Measurements from ENCODE around the gene SH3GLB1. TPM values are rescaled to one million over a fixed set of nuclear protein-coding genes. Genes with fewer than 3 reads are reported as not detected.

The SH3GLB1 gene
- total and polyA plus RNA-seq, 2 donors (not counting 3 experiments of a cell fraction or from before 2014, with no cell fraction given): 43.7 to 140 TPM

- BruUV-seq (replicated peaks): TSS peak; percentile 67
- Histone ChIP-seq H2AFZ (ENCODE audit: low read depth, low read length) (peak overlapping the region; percentile 53), H3K4me2 (ENCODE audit: insufficient read depth, low read length) (peak overlapping the region; percentile 93), H3K4me1 (ENCODE audit: control insufficient read depth, extremely low read depth, insufficient read depth, low read length) (peaks cover 42% of the 10 kb centered on the region), H3K79me2 (ENCODE audit: control insufficient read depth, insufficient read depth, low read length) (no peaks in the 10 kb centered on the region), H3K27me3 (ENCODE audit: control insufficient read depth in 2 of 2, insufficient read depth in 2 of 2, low read length in 2 of 2) (no peaks in the 10 kb centered on the region), H3K27ac (ENCODE audit: insufficient read depth, low read depth, low read length) (peak overlapping the region; percentile 81), H3K9me3 (replicated peaks; ENCODE audit: control insufficient read depth, insufficient read depth, low read length) (no peaks in the 10 kb centered on the region), H3K9ac (replicated peaks; ENCODE audit: extremely low read depth, insufficient read depth, low read length) (peak overlapping the region; percentile 62), H3K4me3 (replicated peaks in 1 of 3; ENCODE audit: insufficient read depth in 1 of 3, low read depth in 1 of 3, low read length in 3 of 3) (peak overlapping the region in 1 of 3 experiments; percentile 50), H4K20me1 (replicated peaks; ENCODE audit: control insufficient read depth, extremely low read depth, insufficient read depth, low read length) (no peaks in the 10 kb centered on the region), H3K9me1 (replicated peaks; ENCODE audit: control insufficient read depth, extremely low read depth, insufficient read depth, low read length) (no peaks in the 10 kb centered on the region), H3K36me3 (ENCODE audit: control insufficient read depth in 2 of 2, extremely low read depth in 1 of 2, insufficient read depth in 2 of 2, low read length in 2 of 2) (no peaks in the 10 kb centered on the region)
- intact Hi-C loops (cut with micrococcal nuclease): loop anchor here (2.0 kb wide), 2 partner anchors 70 to 78 kb away; partner anchors contain the start of gene SH3GLB1
- FAIRE-seq: peak; percentile 93
- peak; percentile 71 for TF ChIP-seq FOS (IDR thresholded peaks at IDR 0.05; ENCODE audit: borderline replicate concordance, insufficient read depth, low read length)
- TF ChIP-seq POLR2AphosphoS5 (IDR thresholded peaks at IDR 0.05; ENCODE audit: insufficient read depth, low read depth, low read length): peak; percentile 79
- TF ChIP-seq GATA2 (IDR thresholded peaks at IDR 0.05; ENCODE audit: insufficient read depth, insufficient read length, low read depth, low read length): peak; percentile 81
- TF ChIP-seq, protein P1, sequence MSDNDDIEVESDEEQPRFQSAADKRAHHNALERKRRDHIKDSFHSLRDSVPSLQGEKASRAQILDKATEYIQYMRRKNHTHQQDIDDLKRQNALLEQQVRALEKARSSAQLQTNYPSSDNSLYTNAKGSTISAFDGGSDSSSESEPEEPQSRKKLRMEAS (IDR thresholded peaks at IDR 0.05; ENCODE audit: insufficient read depth, insufficient read length): no peak
- TF ChIP-seq JUN (IDR thresholded peaks at IDR 0.05; ENCODE audit: borderline replicate concordance, insufficient read depth, insufficient read length, low read depth): peak; percentile 4
- TF ChIP-seq, protein P2, sequence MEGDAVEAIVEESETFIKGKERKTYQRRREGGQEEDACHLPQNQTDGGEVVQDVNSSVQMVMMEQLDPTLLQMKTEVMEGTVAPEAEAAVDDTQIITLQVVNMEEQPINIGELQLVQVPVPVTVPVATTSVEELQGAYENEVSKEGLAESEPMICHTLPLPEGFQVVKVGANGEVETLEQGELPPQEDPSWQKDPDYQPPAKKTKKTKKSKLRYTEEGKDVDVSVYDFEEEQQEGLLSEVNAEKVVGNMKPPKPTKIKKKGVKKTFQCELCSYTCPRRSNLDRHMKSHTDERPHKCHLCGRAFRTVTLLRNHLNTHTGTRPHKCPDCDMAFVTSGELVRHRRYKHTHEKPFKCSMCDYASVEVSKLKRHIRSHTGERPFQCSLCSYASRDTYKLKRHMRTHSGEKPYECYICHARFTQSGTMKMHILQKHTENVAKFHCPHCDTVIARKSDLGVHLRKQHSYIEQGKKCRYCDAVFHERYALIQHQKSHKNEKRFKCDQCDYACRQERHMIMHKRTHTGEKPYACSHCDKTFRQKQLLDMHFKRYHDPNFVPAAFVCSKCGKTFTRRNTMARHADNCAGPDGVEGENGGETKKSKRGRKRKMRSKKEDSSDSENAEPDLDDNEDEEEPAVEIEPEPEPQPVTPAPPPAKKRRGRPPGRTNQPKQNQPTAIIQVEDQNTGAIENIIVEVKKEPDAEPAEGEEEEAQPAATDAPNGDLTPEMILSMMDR (IDR thresholded peaks at IDR 0.05; ENCODE audit: extremely low read depth in 1 of 2, insufficient read depth in 1 of 2, low read depth in 1 of 2, low read length in 2 of 2): no peak
- TF ChIP-seq MYC (IDR thresholded peaks at IDR 0.05; ENCODE audit: low read depth, low read length): peak; percentile 16
- no peak for TF ChIP-seq EZH2 (IDR thresholded peaks at IDR 0.05; ENCODE audit: borderline replicate concordance, low read depth, low read length, severe bottlenecking)
- peak; percentile 85 for DNase-seq (ENCODE audit: low read depth, low spot score)
- dilution Hi-C loops (cut with MboI; ENCODE audit: extremely low pct_ligation_motif_present, low sequenced_read_pairs): no loop called here
- CTCF ChIA-PET: interaction anchor here (0.7 to 3.5 kb wide), 14 partner anchors 8 to 395 kb away, joined by 3 to 12 read pairs (median 4); partner anchors contain the start of genes HS2ST1, SELENOF and SH3GLB1
- POLR2A ChIA-PET: interaction anchor here (0.9 kb wide), 1 partner anchor 140 kb away, joined by 13 read pairs; the partner anchor contains the start of genes HS2ST1 and SELENOF
Measured at GRCh38 chr1:86774305-86775295, 70.2 kb downstream of the SH3GLB1 start.
